Endothelial cell of umbilical vein (primary cell): ENCODE data around the gene RLN3.

ENCODE experiments used
- EZH2 ChIP-seq: IDR thresholded peaks from 2 replicates; pipeline ENCODE4 v1.6.1; 2012; ENCODE audit warnings: borderline replicate concordance, low read depth, mild to moderate bottlenecking, moderate library complexity, low read length, inconsistent platforms; ENCODE audit not compliant: severe bottlenecking
- POLR2A ChIP-seq: IDR thresholded peaks from 2 replicates; pipeline ENCODE4 v1.6.1; 2012; ENCODE audit warnings: low read depth, mild to moderate bottlenecking, control low read depth, low read length
- TF ChIP-seq, protein P1 (sequence below): IDR thresholded peaks from 2 replicates; pipeline ENCODE4 v1.6.1; 2011; ENCODE audit not compliant: insufficient read depth, insufficient read length
- TF ChIP-seq, protein P2 (sequence below), 2 donors: IDR thresholded peaks; 1 replicate in 1 of 2; 2 replicates in 1 of 2; pipeline ENCODE4 v1.5.1; 2011; ENCODE audit warnings: low read length in 2 of 2, mild to moderate bottlenecking in 2 of 2, moderate library complexity in 2 of 2, control low read depth in 1 of 2, inconsistent platforms in 1 of 2, low read depth in 1 of 2; ENCODE audit not compliant: insufficient read depth in 1 of 2; ENCODE audit errors: extremely low read depth in 1 of 2

GRCh38 chr19:13984875-13985741, 42.8 kb upstream of the RLN3 start:
- TF ChIP-seq EZH2 (no peak), POLR2A (no peak)
- TF ChIP-seq, protein P1, sequence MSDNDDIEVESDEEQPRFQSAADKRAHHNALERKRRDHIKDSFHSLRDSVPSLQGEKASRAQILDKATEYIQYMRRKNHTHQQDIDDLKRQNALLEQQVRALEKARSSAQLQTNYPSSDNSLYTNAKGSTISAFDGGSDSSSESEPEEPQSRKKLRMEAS: no peak
- TF ChIP-seq, protein P2, sequence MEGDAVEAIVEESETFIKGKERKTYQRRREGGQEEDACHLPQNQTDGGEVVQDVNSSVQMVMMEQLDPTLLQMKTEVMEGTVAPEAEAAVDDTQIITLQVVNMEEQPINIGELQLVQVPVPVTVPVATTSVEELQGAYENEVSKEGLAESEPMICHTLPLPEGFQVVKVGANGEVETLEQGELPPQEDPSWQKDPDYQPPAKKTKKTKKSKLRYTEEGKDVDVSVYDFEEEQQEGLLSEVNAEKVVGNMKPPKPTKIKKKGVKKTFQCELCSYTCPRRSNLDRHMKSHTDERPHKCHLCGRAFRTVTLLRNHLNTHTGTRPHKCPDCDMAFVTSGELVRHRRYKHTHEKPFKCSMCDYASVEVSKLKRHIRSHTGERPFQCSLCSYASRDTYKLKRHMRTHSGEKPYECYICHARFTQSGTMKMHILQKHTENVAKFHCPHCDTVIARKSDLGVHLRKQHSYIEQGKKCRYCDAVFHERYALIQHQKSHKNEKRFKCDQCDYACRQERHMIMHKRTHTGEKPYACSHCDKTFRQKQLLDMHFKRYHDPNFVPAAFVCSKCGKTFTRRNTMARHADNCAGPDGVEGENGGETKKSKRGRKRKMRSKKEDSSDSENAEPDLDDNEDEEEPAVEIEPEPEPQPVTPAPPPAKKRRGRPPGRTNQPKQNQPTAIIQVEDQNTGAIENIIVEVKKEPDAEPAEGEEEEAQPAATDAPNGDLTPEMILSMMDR (IDR thresholded peaks at IDR 0.05; ENCODE audit: extremely low read depth in 1 of 2, insufficient read depth in 1 of 2, low read depth in 1 of 2, low read length in 2 of 2): no peak
